Measurements from ENCODE around the gene NRG4. TPM values are rescaled to one million over a fixed set of nuclear protein-coding genes. Genes with fewer than 3 reads are reported as not detected.
A peak's percentile ranks its signal among the peaks of the same experiment; 100 is the strongest.

The NRG4 gene
- total RNA-seq, 1 experiment from 2014 or later = 0.55 TPM

- Mint-ChIP-seq H3K27me3 (ENCODE audit: low read depth) (no peaks in the 10 kb centered on the region), H3K36me3 (peaks cover 4% of the 10 kb centered on the region; the same call in 1 of the 2 replicates), H3K4me1 (peaks cover 21% of the 10 kb centered on the region), H3K27ac (no peak overlapping the region), H3K9me3 (peaks cover 14% of the 10 kb centered on the region), H3K4me3 (no peak overlapping the region)
- POLR2A ChIA-PET = no interaction called here
- no peak for TF ChIP-seq AFF4 (CRISPR knock-in tag; IDR thresholded peaks at IDR 0.05; ENCODE audit: borderline replicate concordance)
- peak; percentile 83; the same call in 1 of the 2 replicates for TF ChIP-seq ZNF317 (CRISPR knock-in tag; IDR thresholded peaks at IDR 0.05; ENCODE audit: borderline replicate concordance, low read depth)
- no peak for ATAC-seq
- CTCF ChIA-PET = no interaction called here
- no peak for DNase-seq (ENCODE audit: low spot score)
Measured at GRCh38 chr15:75992897-75993296, 19.3 kb downstream of the NRG4 start.

- H3K4me1 Mint-ChIP-seq = peaks cover 10% of the 10 kb centered on the region
- ATAC-seq = no peak
- H3K4me3 Mint-ChIP-seq = no peak overlapping the region
- no peak for DNase-seq (ENCODE audit: low spot score)
- H3K27ac Mint-ChIP-seq = no peak overlapping the region
- CTCF ChIA-PET = interaction anchor here (1.0 to 1.4 kb wide), 2 partner anchors 150 to 180 kb away, joined by 4 read pairs; no protein-coding TSS in a partner anchor
- H3K9me3 Mint-ChIP-seq = peaks cover 14% of the 10 kb centered on the region
- peaks cover 4% of the 10 kb centered on the region; the same call in 1 of the 2 replicates for H3K36me3 Mint-ChIP-seq
- no peaks in the 10 kb centered on the region for H3K27me3 Mint-ChIP-seq (ENCODE audit: low read depth)
- no peak for TF ChIP-seq OVOL2 (CRISPR knock-in tag; IDR thresholded peaks at IDR 0.05; ENCODE audit: borderline replicate concordance)
- POLR2A ChIA-PET = no interaction called here
Measured at GRCh38 chr15:75989875-75990274, 22.3 kb downstream of the NRG4 start.

GRCh38 chr15:75989045-75989444 lies 23.2 kb downstream of the NRG4 start:
- TF ChIP-seq IRF2 (CRISPR knock-in tag; IDR thresholded peaks at IDR 0.05; ENCODE audit: borderline replicate concordance, low read depth) (no peak), JUN (CRISPR knock-in tag; IDR thresholded peaks at IDR 0.05) (no peak), ATF3 (CRISPR knock-in tag; conservative IDR thresholded peaks at IDR 0.05) (no peak), SMAD4 (CRISPR knock-in tag; IDR thresholded peaks at IDR 0.05) (no peak), ZBTB43 (CRISPR knock-in tag; IDR thresholded peaks at IDR 0.05) (no peak), PRRX2 (CRISPR knock-in tag; IDR thresholded peaks at IDR 0.05) (no peak), SP1 (CRISPR knock-in tag; conservative IDR thresholded peaks at IDR 0.05) (no peak), FOXK1 (CRISPR knock-in tag; IDR thresholded peaks at IDR 0.05) (no peak)
- Mint-ChIP-seq H3K27ac (no peak overlapping the region), H3K27me3 (ENCODE audit: low read depth) (no peaks in the 10 kb centered on the region), H3K36me3 (peaks cover 4% of the 10 kb centered on the region; the same call in 1 of the 2 replicates), H3K4me1 (peaks cover 2% of the 10 kb centered on the region), H3K4me3 (no peak overlapping the region), H3K9me3 (peaks cover 12% of the 10 kb centered on the region)
- DNase-seq (ENCODE audit: low spot score) (no peak), ATAC-seq (no peak)
- ChIA-PET POLR2A (no interaction called here), CTCF (no interaction called here)

GRCh38 chr15:75985971-75986370 lies 26.3 kb downstream of the NRG4 start:
- CTCF ChIA-PET = no interaction called here
- Mint-ChIP-seq H3K27ac (no peak overlapping the region), H3K4me1 (peaks cover 13% of the 10 kb centered on the region), H3K9me3 (no peaks in the 10 kb centered on the region), H3K4me3 (no peak overlapping the region), H3K27me3 (ENCODE audit: low read depth) (no peaks in the 10 kb centered on the region), H3K36me3 (no peaks in the 10 kb centered on the region)
- DNase-seq (ENCODE audit: low spot score) (no peak), ATAC-seq (no peak)
- POLR2A ChIA-PET = no interaction called here
- TF ChIP-seq ATF3 (CRISPR knock-in tag; conservative IDR thresholded peaks at IDR 0.05) = no peak
- TF ChIP-seq CTCF (IDR thresholded peaks at IDR 0.05) = no peak
- TF ChIP-seq SMAD3 (CRISPR knock-in tag; IDR thresholded peaks at IDR 0.05; ENCODE audit: borderline replicate concordance) = no peak
- TF ChIP-seq AR (CRISPR knock-in tag; IDR thresholded peaks at IDR 0.05) = no peak
- TF ChIP-seq E2F4 (CRISPR knock-in tag; IDR thresholded peaks at IDR 0.05; ENCODE audit: borderline replicate concordance, low read depth) = no peak
- TF ChIP-seq PRRX2 (CRISPR knock-in tag; IDR thresholded peaks at IDR 0.05) = no peak
